NK-92 (cell line): ENCODE measurements around the gene XYLT1.
"Not testable (repeated sequence)": the region's sequence is repeated elsewhere in the genome, so short reads cannot be mapped to it uniquely, and the experiment has no call there.

Experiments
- DNase-seq: peaks from one replicate; lab custom pipeline; 2025; ENCODE audit not compliant: unreplicated experiment; lab: John Stamatoyannopoulos, UW

XYLT1 gene

DNA sequence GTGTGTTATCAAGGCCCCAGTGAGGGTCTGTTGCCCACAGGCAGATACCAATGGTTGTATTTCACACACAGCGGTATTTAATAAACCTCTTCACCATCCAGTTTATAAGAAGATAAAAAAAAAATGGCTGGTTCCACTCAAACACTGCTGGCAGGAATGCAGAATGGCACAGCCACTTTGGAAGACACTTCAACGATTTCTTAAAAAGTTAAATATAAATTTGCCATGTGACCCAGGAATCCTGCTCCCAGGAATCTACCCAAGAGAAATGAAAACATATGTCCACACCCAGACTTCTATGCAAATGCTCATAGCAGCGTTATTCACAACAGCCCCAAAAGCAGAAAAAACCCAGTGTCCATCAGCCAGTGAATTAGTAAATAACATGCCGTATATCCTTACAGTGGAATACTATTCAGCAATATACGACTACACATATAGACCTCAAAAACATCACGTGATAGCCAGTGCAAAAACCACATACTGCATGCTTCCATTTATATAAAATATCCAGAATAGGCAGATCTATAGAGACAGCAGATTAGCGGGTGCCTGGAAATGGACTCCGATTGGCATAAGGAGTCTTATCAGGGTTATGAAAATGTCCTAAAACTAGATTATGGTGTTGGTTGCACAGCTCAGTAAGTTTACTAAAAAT, 38.7 kb downstream of the XYLT1 start:
- no peak for DNase-seq

DNA sequence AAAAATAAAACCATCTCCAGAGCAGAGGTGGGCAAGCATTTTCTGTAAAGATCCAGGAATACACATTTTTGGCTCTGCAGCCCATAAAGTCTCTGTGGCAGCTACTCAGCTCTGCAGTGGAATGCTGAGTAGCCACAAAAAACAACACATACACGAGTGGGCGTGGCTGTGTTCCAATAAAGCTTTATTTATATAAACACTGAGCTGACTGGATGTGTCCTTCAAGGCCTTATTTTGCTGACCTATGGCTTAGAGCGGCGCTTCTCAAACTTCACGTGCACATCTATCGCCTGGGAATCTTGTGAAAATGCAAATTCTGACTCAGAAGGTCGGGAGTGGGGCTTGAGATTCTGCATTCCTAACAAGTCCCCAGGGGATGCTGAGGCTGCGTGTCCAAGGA, 39.7 kb downstream of the XYLT1 start:
- no peak for DNase-seq

GRCh38 chr16:17426451-17426850, 44.3 kb downstream of the XYLT1 start:
- no peak for DNase-seq

- no peak for DNase-seq
Observed at GRCh38 chr16:17424771-17425170, 46.0 kb downstream of the XYLT1 start.

GRCh38 chr16:17423221-17423620, 47.5 kb downstream of the XYLT1 start:
- DNase-seq, result no peak

- no peak for DNase-seq
Observed at GRCh38 chr16:17420816-17421215, 49.9 kb downstream of the XYLT1 start.

- no peak for DNase-seq
Observed at GRCh38 chr16:17419266-17419665, 51.5 kb downstream of the XYLT1 start.

GRCh38 chr16:17417740-17418139, 53.0 kb downstream of the XYLT1 start:
- DNase-seq, result no peak

- DNase-seq, result no peak
Observed at GRCh38 chr16:17416461-17417311, 54.1 kb downstream of the XYLT1 start.

GRCh38 chr16:17414916-17415315, 55.8 kb downstream of the XYLT1 start:
- no peak for DNase-seq

- DNase-seq, result no peak
Observed at GRCh38 chr16:17414421-17414820, 56.3 kb downstream of the XYLT1 start.

GRCh38 chr16:17413508-17413907, 57.3 kb downstream of the XYLT1 start:
- no peak for DNase-seq

DNA sequence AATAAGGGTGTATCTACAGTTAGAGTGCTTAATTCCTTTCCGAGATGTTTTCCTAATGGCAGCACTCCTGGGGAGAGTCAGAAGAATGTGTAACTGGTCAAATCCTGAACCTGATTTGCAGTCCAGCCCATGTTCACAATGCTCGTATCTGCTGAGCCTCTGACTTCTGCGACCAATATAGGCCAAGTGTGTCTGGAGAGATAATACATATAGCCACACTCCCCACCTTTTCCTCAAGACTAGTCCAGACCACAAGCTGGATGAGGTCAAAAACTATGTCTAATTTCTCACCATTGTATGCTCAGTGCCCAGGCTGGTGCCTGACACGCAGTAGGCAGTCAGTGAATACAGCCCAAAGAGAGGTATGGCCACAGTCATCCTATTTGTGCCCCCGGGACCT, 58.0 kb downstream of the XYLT1 start:
- no peak for DNase-seq

- DNase-seq, result no peak
Observed at GRCh38 chr16:17412221-17412620, 58.5 kb downstream of the XYLT1 start.

DNA sequence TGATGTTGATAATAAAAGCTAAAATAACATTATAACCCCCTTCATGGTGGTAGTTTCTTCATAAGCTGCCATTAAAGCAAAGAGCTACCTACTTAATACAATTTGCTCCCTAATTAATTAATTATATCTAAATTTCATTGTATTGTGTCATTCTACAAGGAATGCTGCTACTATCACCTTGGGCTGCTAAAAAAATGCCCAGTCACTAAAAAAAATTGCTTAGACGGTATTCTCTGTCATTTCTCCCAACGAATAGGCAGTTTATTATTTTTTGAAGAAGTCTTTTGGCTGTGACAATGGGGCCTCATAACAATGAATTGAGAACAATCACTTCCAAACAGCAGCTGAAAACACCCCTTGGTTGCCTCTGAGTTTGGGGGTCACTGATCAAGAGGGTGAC, 59.5 kb downstream of the XYLT1 start:
- DNase-seq, result no peak

GRCh38 chr16:17410316-17410715, 60.4 kb downstream of the XYLT1 start:
- not testable (repeated sequence) for DNase-seq

GRCh38 chr16:17409894-17410293, 60.9 kb downstream of the XYLT1 start:
- no peak for DNase-seq

DNA sequence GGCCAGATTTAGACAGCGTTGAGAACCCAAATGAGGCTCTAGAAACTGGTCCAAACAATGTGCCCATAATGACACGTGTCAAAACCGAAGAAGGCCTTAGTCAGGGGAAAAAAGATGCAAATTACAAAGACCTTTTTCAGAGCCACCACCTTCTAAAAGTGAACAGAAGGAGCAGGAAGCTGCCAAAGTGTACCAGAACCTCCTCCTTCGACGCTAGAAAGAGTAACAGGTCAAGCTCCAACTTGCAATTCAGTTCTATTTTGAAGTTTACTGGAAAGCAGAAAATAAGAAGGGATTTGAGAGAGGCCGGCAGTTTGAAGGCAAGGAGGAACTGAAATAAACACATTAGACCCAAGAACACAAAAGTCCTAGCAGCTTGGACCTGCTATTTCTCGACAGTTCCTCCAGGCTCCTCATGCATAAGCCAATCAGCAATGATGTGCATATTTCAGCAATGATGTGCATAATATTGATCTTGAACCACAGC, 61.8 kb downstream of the XYLT1 start:
- no peak for DNase-seq

- DNase-seq, result no peak
Observed at GRCh38 chr16:17408296-17408695, 62.5 kb downstream of the XYLT1 start.

GRCh38 chr16:17407321-17407720, 63.4 kb downstream of the XYLT1 start:
- DNase-seq, result no peak

DNA sequence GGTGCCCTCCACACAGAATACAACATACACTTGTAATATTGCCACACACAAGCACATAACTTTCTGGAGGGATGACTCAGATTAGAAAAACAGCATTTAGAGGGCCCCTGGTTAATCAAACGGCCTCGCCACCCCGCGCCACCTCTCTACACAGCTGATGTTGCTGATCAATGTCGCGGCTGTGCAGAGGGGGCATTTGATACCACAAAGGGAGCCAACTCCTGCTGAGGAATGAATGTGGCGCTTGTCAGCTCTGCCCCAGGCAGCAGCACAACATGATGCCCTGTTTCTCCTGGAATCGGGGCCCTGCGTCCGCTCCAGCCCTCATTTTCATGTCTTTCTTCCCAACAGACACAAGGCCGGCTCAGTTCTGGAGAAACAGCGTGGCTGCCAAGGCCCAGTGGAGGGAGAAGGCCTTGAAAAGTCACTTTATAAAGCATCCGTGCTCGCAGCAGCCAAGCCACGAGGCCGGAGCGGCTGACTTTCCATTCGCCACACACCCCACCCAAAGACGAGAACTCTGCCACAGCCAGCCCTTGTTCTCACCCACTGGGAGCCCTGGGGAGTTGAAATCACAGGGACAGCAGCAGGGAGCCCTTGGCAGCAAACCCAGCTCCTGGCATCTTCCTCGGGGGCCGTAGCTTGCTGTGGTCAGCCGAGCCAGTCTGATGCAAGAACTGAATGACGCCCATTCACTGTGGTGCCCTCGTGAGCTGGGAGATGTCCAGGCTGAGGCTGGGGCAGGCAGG, 65.6 kb downstream of the XYLT1 start:
- DNase-seq, result no peak
